ENCODE results near the gene DTWD2. TPM values are rescaled to one million over a fixed set of nuclear protein-coding genes. Genes with fewer than 3 reads are reported as not detected.
A peak's percentile ranks its signal among the peaks of the same experiment; 100 is the strongest.
"Not testable (repeated sequence)": the region's sequence is repeated elsewhere in the genome, so short reads cannot be mapped to it uniquely, and the experiment has no call there.

DTWD2 gene
- total RNA-seq, 6 experiments from 2014 or later, result 4.9 to 7.3 (median 5.6) TPM

- DNase-seq, result peak; percentile 60
- Mint-ChIP-seq H3K27ac (peak overlapping the region; percentile 66; the same call in 1 of the 2 replicates), H3K27me3 (ENCODE audit: insufficient read depth) (no peaks in the 10 kb centered on the region), H3K9me3 (no peaks in the 10 kb centered on the region; the same call in 1 of the 2 replicates), H3K36me3 (ENCODE audit: low read depth) (no peaks in the 10 kb centered on the region), H3K4me1 (ENCODE audit: low read depth) (peaks cover 45% of the 10 kb centered on the region), H3K4me3 (peak overlapping the region; percentile 50; the same call in 1 of the 2 replicates)
- TF ChIP-seq CTCF (IDR thresholded peaks at IDR 0.05), result no peak
Observed at GRCh38 chr5:118863345-118863744, 125.0 kb downstream of the DTWD2 start.

- no peaks in the 10 kb centered on the region; the same call in 1 of the 2 replicates for H3K9me3 Mint-ChIP-seq
- TF ChIP-seq CTCF (IDR thresholded peaks at IDR 0.05), result no peak
- H3K4me1 Mint-ChIP-seq (ENCODE audit: low read depth), result peaks cover 41% of the 10 kb centered on the region
- peak overlapping the region; percentile 50; the same call in 1 of the 2 replicates for H3K4me3 Mint-ChIP-seq
- DNase-seq, result peak; percentile 50
- H3K27me3 Mint-ChIP-seq (ENCODE audit: insufficient read depth), result no peaks in the 10 kb centered on the region
- peak overlapping the region; percentile 66; the same call in 1 of the 2 replicates for H3K27ac Mint-ChIP-seq
- no peaks in the 10 kb centered on the region for H3K36me3 Mint-ChIP-seq (ENCODE audit: low read depth)
Observed at GRCh38 chr5:118862596-118862995, 125.8 kb downstream of the DTWD2 start.

GRCh38 chr5:118857700-118858099, 130.6 kb downstream of the DTWD2 start:
- peaks cover 14% of the 10 kb centered on the region for H3K4me1 Mint-ChIP-seq (ENCODE audit: low read depth)
- no peaks in the 10 kb centered on the region; the same call in 1 of the 2 replicates for H3K9me3 Mint-ChIP-seq
- H3K4me3 Mint-ChIP-seq, result no peak overlapping the region
- no peaks in the 10 kb centered on the region for H3K27me3 Mint-ChIP-seq (ENCODE audit: insufficient read depth)
- no peak overlapping the region for H3K27ac Mint-ChIP-seq
- no peak for DNase-seq
- TF ChIP-seq CTCF (IDR thresholded peaks at IDR 0.05), result no peak
- H3K36me3 Mint-ChIP-seq (ENCODE audit: low read depth), result no peaks in the 10 kb centered on the region

- no peak for DNase-seq
- no peaks in the 10 kb centered on the region; the same call in 1 of the 2 replicates for H3K4me1 Mint-ChIP-seq (ENCODE audit: low read depth)
- TF ChIP-seq CTCF (IDR thresholded peaks at IDR 0.05), result no peak
- no peak overlapping the region for H3K27ac Mint-ChIP-seq
- H3K4me3 Mint-ChIP-seq, result no peak overlapping the region
- H3K27me3 Mint-ChIP-seq (ENCODE audit: insufficient read depth), result no peaks in the 10 kb centered on the region; the same call in 1 of the 2 replicates
- peaks cover 16% of the 10 kb centered on the region for H3K9me3 Mint-ChIP-seq
- H3K36me3 Mint-ChIP-seq (ENCODE audit: low read depth), result peaks cover 7% of the 10 kb centered on the region
Observed at GRCh38 chr5:118854819-118855218, 133.5 kb downstream of the DTWD2 start.

GRCh38 chr5:118851785-118852184, 136.6 kb downstream of the DTWD2 start:
- H3K4me3 Mint-ChIP-seq; H3K4me1 Mint-ChIP-seq (ENCODE audit: low read depth); H3K36me3 Mint-ChIP-seq (ENCODE audit: low read depth); H3K27ac Mint-ChIP-seq; H3K27me3 Mint-ChIP-seq (ENCODE audit: insufficient read depth); DNase-seq: not testable (repeated sequence)
- H3K9me3 Mint-ChIP-seq, result peaks cover 19% of the 10 kb centered on the region

- H3K36me3 Mint-ChIP-seq (ENCODE audit: low read depth); H3K4me3 Mint-ChIP-seq; DNase-seq; H3K27ac Mint-ChIP-seq; H3K4me1 Mint-ChIP-seq (ENCODE audit: low read depth); H3K27me3 Mint-ChIP-seq (ENCODE audit: insufficient read depth): not testable (repeated sequence)
- H3K9me3 Mint-ChIP-seq, result peaks cover 19% of the 10 kb centered on the region
Observed at GRCh38 chr5:118849507-118849906, 138.8 kb downstream of the DTWD2 start.

- Mint-ChIP-seq H3K27me3 (ENCODE audit: insufficient read depth) (no peaks in the 10 kb centered on the region), H3K9me3 (no peaks in the 10 kb centered on the region), H3K36me3 (ENCODE audit: low read depth) (no peaks in the 10 kb centered on the region), H3K27ac (no peak overlapping the region), H3K4me1 (ENCODE audit: low read depth) (no peaks in the 10 kb centered on the region), H3K4me3 (no peak overlapping the region)
- DNase-seq, result no peak
- TF ChIP-seq CTCF (IDR thresholded peaks at IDR 0.05), result no peak
Observed at GRCh38 chr5:118844351-118844750, 144.0 kb downstream of the DTWD2 start.
